Endodermal cell (in vitro differentiated cells): Measurements from ENCODE around the gene EID2. TPM values are rescaled to one million over a fixed set of nuclear protein-coding genes. Genes with fewer than 3 reads are reported as not detected.
A peak's percentile ranks its signal among the peaks of the same experiment; 100 is the strongest.

ENCODE experiments used
- DNase-seq: peaks from one replicate; pipeline ENCODE4 v3.0.0-alpha.2; 2017
- H3K27ac ChIP-seq: 2 replicates; pipeline ENCODE4 v1.5.1; 2013; ENCODE audit warnings: mild to moderate bottlenecking, low read depth, low read length, moderate library complexity
- H3K27me3 ChIP-seq: 2 replicates; pipeline ENCODE4 v1.6.1; 2013; ENCODE audit warnings: mild to moderate bottlenecking, low read length, moderate library complexity; ENCODE audit not compliant: insufficient read depth, control insufficient read depth, poor library complexity, severe bottlenecking
- H3K36me3 ChIP-seq: 2 replicates; pipeline ENCODE4 v1.7.0; 2013; ENCODE audit warnings: mild to moderate bottlenecking, low read length, moderate library complexity; ENCODE audit not compliant: control insufficient read depth, insufficient read depth
- H3K4me1 ChIP-seq: one replicate; pipeline ENCODE4 v1.7.0; 2013; ENCODE audit warnings: low read length; ENCODE audit not compliant: control insufficient read depth, insufficient read depth
- H3K4me3 ChIP-seq: 2 replicates; pipeline ENCODE4 v1.5.1; 2013; ENCODE audit warnings: mild to moderate bottlenecking, low read length, moderate library complexity
- H3K9ac ChIP-seq: 2 replicates; pipeline ENCODE4 v1.6.1; 2013; ENCODE audit warnings: mild to moderate bottlenecking, low read length, moderate library complexity; ENCODE audit not compliant: poor library complexity, severe bottlenecking; ENCODE audit errors: extremely low read depth
- H3K9me3 ChIP-seq: 2 replicates; pipeline ENCODE4 v1.6.1; 2013; ENCODE audit warnings: mild to moderate bottlenecking, low read length, moderate library complexity; ENCODE audit not compliant: control insufficient read depth
- H3K27ac Mint-ChIP-seq: 2 replicates; pipeline ENCODE4 v1.8.0; 2020; ENCODE audit warnings: mixed read lengths
- H3K27me3 Mint-ChIP-seq: 2 replicates; pipeline ENCODE4 v1.8.0; 2021; ENCODE audit warnings: mild to moderate bottlenecking, mixed read lengths; ENCODE audit not compliant: insufficient read depth
- H3K36me3 Mint-ChIP-seq: 2 replicates; pipeline ENCODE4 v1.8.0; 2020; ENCODE audit warnings: low read depth, mixed read lengths
- H3K4me1 Mint-ChIP-seq: 2 replicates; pipeline ENCODE4 v1.8.0; 2020; ENCODE audit warnings: mixed read lengths
- H3K4me3 Mint-ChIP-seq: 2 replicates; pipeline ENCODE4 v1.8.0; 2020; ENCODE audit warnings: mild to moderate bottlenecking, moderate library complexity, mixed read lengths
- H3K9me3 Mint-ChIP-seq: 2 replicates; pipeline ENCODE4 v1.8.0; 2020; ENCODE audit warnings: mild to moderate bottlenecking, mixed read lengths
- WGBS, 2 experiments: methylation state at CpG; one replicate each; pipeline versions ENCODE4 v1.1.5 to v1.1.7; 2013; ENCODE audit warnings: missing lambda C conversion rate in 2 of 2, mixed read lengths in 1 of 2; ENCODE audit not compliant: insufficient coverage in 1 of 2, insufficient read length in 1 of 2; 5-methylcytosine and 5-hydroxymethylcytosine counted together
- total RNA-seq, 2 donors: library from RNA; stranded (reverse); fragmentation: NEBNext Ultra II Directional in 1 of 2; extraction: Animal tissue kit (Norgen Biotek cat#: 25700) in 1 of 2; gene quantifications; 2 replicates in 1 of 2; 3 replicates in 1 of 2; pipeline ENCODE4 v1.2.1, GENCODE V29; 2021
- TF ChIP-seq, protein P1 (sequence below): fragments of 200-600 bp; sonication (generic); conservative IDR thresholded peaks from 2 replicates; pipeline ENCODE4 v1.5.0; 2021; ENCODE audit warnings: antibody characterized with exemption, mild to moderate bottlenecking

Gene EID2
- total RNA-seq, 2 donors from 2014 or later = 24.0 to 29.7 TPM

DNA sequence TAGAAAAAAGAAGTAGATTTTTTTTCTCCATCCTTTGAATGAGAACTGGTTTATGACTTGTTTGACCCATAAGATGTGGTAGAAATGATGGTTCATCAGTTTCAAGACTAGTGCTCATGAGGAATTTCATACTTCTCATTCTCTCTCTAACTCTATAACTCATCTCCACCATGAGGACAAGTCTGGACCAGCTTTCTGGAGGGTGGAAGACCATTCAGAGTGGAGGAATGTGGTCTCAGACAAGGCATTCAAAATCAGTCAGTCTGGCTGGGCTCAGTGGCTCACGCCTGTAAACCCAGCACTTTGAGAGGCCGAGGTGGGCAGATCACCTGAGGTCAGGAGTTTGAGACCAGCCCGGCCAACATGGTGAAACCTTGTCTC is 3.5 kb upstream of the EID2 start:
- Mint-ChIP-seq H3K9me3 (no peaks in the 10 kb centered on the region), H3K27ac (no peak overlapping the region), H3K27me3 (no peaks in the 10 kb centered on the region), H3K4me3 (no peak overlapping the region), H3K4me1 (peaks cover 20% of the 10 kb centered on the region), H3K36me3 (no peaks in the 10 kb centered on the region)
- H3K27me3 ChIP-seq = no peaks in the 10 kb centered on the region
- no peak overlapping the region for H3K27ac ChIP-seq
- no peaks in the 10 kb centered on the region for H3K9me3 ChIP-seq
- 92 to 93% methylated on average over 3 of the region's 3 CpGs for WGBS, 2 experiments
- DNase-seq = no peak
- H3K36me3 ChIP-seq = no peaks in the 10 kb centered on the region
- TF ChIP-seq, protein P1, sequence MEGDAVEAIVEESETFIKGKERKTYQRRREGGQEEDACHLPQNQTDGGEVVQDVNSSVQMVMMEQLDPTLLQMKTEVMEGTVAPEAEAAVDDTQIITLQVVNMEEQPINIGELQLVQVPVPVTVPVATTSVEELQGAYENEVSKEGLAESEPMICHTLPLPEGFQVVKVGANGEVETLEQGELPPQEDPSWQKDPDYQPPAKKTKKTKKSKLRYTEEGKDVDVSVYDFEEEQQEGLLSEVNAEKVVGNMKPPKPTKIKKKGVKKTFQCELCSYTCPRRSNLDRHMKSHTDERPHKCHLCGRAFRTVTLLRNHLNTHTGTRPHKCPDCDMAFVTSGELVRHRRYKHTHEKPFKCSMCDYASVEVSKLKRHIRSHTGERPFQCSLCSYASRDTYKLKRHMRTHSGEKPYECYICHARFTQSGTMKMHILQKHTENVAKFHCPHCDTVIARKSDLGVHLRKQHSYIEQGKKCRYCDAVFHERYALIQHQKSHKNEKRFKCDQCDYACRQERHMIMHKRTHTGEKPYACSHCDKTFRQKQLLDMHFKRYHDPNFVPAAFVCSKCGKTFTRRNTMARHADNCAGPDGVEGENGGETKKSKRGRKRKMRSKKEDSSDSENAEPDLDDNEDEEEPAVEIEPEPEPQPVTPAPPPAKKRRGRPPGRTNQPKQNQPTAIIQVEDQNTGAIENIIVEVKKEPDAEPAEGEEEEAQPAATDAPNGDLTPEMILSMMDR = no peak
- H3K9ac ChIP-seq = no peak overlapping the region
- no peak overlapping the region for H3K4me3 ChIP-seq
- H3K4me1 ChIP-seq = no peaks in the 10 kb centered on the region

DNA sequence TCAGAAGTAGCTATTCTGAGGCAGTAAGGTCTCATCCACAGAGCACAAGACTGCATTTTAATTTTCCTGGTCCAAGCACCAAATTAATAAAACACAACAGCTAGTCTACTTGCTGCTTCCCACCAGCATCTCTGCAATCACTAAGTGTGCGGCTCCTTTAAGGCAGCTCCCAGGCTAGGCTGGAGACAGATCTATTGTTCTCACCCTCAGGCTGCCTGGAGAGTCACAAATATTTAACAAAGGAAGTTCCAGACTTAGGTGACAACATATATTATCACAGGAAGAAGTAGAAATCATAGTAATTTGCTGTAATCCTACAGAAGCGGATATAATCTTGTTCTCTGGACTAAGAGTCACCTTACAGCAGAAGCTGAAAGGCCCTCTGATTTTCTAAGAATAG is 2.2 kb upstream of the EID2 start:
- no peaks in the 10 kb centered on the region for H3K4me1 ChIP-seq
- Mint-ChIP-seq H3K27ac (no peak overlapping the region), H3K9me3 (no peaks in the 10 kb centered on the region), H3K27me3 (no peaks in the 10 kb centered on the region), H3K4me3 (no peak overlapping the region), H3K36me3 (no peaks in the 10 kb centered on the region), H3K4me1 (peaks cover 24% of the 10 kb centered on the region)
- H3K9ac ChIP-seq = no peak overlapping the region
- peak overlapping the region; percentile 87 for H3K27ac ChIP-seq
- TF ChIP-seq, protein P1 = no peak
- no peaks in the 10 kb centered on the region for H3K9me3 ChIP-seq
- WGBS, 2 experiments = 33 to 51% methylated on average over 1 to 2 of the region's 2 CpGs
- peak overlapping the region; percentile 41 for H3K4me3 ChIP-seq
- peak; percentile 62 for DNase-seq
- H3K27me3 ChIP-seq = no peaks in the 10 kb centered on the region
- peaks cover 5% of the 10 kb centered on the region for H3K36me3 ChIP-seq

DNA sequence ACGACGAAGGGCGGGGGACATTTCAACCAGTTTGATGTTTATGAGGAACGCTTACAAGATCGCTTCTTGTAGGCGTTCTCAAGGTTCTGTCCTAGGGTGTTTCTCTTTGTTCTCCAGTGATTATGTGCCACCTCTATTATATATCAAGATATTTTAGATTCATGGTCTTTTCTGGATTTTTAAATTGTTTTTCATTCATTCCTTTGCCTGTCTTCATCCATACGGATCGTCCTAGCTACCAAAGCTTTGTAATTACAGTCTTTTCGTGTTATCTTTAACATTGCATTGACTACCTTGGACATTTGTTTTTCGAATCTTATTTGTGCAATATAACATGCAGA is 342 bp upstream of the EID2 start:
- no peak for DNase-seq
- no peak overlapping the region for H3K27ac Mint-ChIP-seq
- Histone ChIP-seq H3K27ac (no peak overlapping the region), H3K4me1 (no peaks in the 10 kb centered on the region), H3K9me3 (no peaks in the 10 kb centered on the region), H3K4me3 (peak overlapping the region; percentile 95), H3K27me3 (no peaks in the 10 kb centered on the region), H3K9ac (no peak overlapping the region), H3K36me3 (peaks cover 5% of the 10 kb centered on the region)
- H3K36me3 Mint-ChIP-seq = no peaks in the 10 kb centered on the region
- H3K4me1 Mint-ChIP-seq = peaks cover 24% of the 10 kb centered on the region
- H3K27me3 Mint-ChIP-seq = no peaks in the 10 kb centered on the region
- peak overlapping the region; percentile 87 for H3K4me3 Mint-ChIP-seq
- WGBS, 2 experiments = 33 to 39% methylated on average over 6 to 10 of the region's 10 CpGs
- no peaks in the 10 kb centered on the region for H3K9me3 Mint-ChIP-seq
- TF ChIP-seq, protein P1 = no peak
